Liver (tissue), 9 donors: ENCODE data around the gene CHIC2. TPM values are rescaled to one million over a fixed set of nuclear protein-coding genes. Genes with fewer than 3 reads are reported as not detected.

Source experiments
- DNase-seq: peaks from one replicate; pipeline ENCODE4 v3.0.0-alpha.2; 2017; ENCODE audit warnings: low spot score
- H3K27ac ChIP-seq, 2 donors: one replicate each; pipeline ENCODE4 v1.7.0; 2013; ENCODE audit warnings: inconsistent platforms in 2 of 2, low read length in 2 of 2, control low read depth in 1 of 2, low read depth in 1 of 2, mild to moderate bottlenecking in 1 of 2
- H3K27me3 ChIP-seq, 4 donors: one replicate each; pipeline versions ENCODE4 v1.6.1 to v1.7.0; 2013; ENCODE audit warnings: low read length in 3 of 4, inconsistent platforms in 1 of 4, mild to moderate bottlenecking in 1 of 4, moderate library complexity in 1 of 4; ENCODE audit not compliant: control insufficient read depth in 4 of 4, insufficient read depth in 4 of 4
- H3K36me3 ChIP-seq, 4 donors: one replicate each; pipeline versions ENCODE4 v1.6.1 to v1.7.0; 2013; ENCODE audit warnings: low read length in 3 of 4, mild to moderate bottlenecking in 3 of 4, low read depth in 1 of 4, moderate library complexity in 1 of 4; ENCODE audit not compliant: control insufficient read depth in 4 of 4, insufficient read depth in 3 of 4
- H3K4me1 ChIP-seq, 4 donors: one replicate each; pipeline versions ENCODE4 v1.6.1 to v1.7.0; 2013; ENCODE audit warnings: low read length in 3 of 4, mild to moderate bottlenecking in 3 of 4, moderate library complexity in 1 of 4; ENCODE audit not compliant: control insufficient read depth in 4 of 4, insufficient read depth in 4 of 4
- H3K4me3 ChIP-seq, 3 donors: one replicate each; pipeline versions ENCODE4 v1.6.1 to v1.7.0; 2013; ENCODE audit warnings: low read length in 3 of 3, control low read depth in 1 of 3, low read depth in 1 of 3, mild to moderate bottlenecking in 1 of 3
- H3K9ac ChIP-seq, 2 donors: one replicate each; pipeline ENCODE4 v1.7.0; 2013; ENCODE audit warnings: low read length in 2 of 2, mild to moderate bottlenecking in 2 of 2, moderate library complexity in 2 of 2, control low read depth in 1 of 2, low read depth in 1 of 2
- H3K9me3 ChIP-seq, 4 donors: one replicate each; pipeline versions ENCODE4 v1.6.1 to v1.7.0; 2013; ENCODE audit warnings: low read length in 3 of 4; ENCODE audit not compliant: control insufficient read depth in 4 of 4
- ATF3 ChIP-seq: IDR thresholded peaks from 2 replicates; pipeline ENCODE4 v1.6.1; 2016; ENCODE audit warnings: antibody characterized with exemption
- CTCF ChIP-seq: fragments of 150-350 bp; IDR thresholded peaks from 2 replicates; pipeline ENCODE4 v1.5.1; 2017; ENCODE audit warnings: improper control_type of control experiment, low read depth, low read length; ENCODE audit not compliant: missing input control
- EGR1 ChIP-seq, 2 donors: IDR thresholded peaks; 2 replicates each; pipeline ENCODE4 v1.6.1; 2016 to 2018; ENCODE audit warnings: antibody characterized with exemption in 2 of 2, low read depth in 2 of 2
- FOXA1 ChIP-seq: IDR thresholded peaks from 2 replicates; pipeline ENCODE4 v1.6.1; 2016; ENCODE audit warnings: antibody characterized with exemption
- FOXA2 ChIP-seq: IDR thresholded peaks from 2 replicates; pipeline ENCODE4 v1.6.1; 2016; ENCODE audit warnings: antibody characterized with exemption
- GABPA ChIP-seq, 2 donors: IDR thresholded peaks in 1 of 2; conservative IDR thresholded peaks in 1 of 2; 2 replicates each; pipeline ENCODE4 v1.6.1; 2016; ENCODE audit warnings: antibody characterized with exemption in 2 of 2, mild to moderate bottlenecking in 1 of 2, moderate library complexity in 1 of 2
- HNF4A ChIP-seq, 2 donors: conservative IDR thresholded peaks; 2 replicates each; pipeline ENCODE4 v1.6.1; 2016; ENCODE audit warnings: antibody characterized with exemption in 2 of 2, mild to moderate bottlenecking in 2 of 2
- HNF4G ChIP-seq: IDR thresholded peaks from 2 replicates; pipeline ENCODE4 v1.6.1; 2016; ENCODE audit warnings: antibody characterized with exemption
- JUND ChIP-seq, 2 donors: IDR thresholded peaks; 2 replicates each; pipeline ENCODE4 v1.6.1; 2016; ENCODE audit warnings: antibody characterized with exemption in 2 of 2
- MAX ChIP-seq: IDR thresholded peaks from 2 replicates; pipeline ENCODE4 v1.6.1; 2016; ENCODE audit warnings: antibody characterized with exemption
- NR2F2 ChIP-seq: IDR thresholded peaks from 2 replicates; pipeline ENCODE4 v1.6.1; 2016; ENCODE audit warnings: antibody characterized with exemption
- RAD21 ChIP-seq, 2 donors: IDR thresholded peaks; 2 replicates each; pipeline ENCODE4 v1.6.1; 2016; ENCODE audit warnings: antibody characterized with exemption in 2 of 2, mild to moderate bottlenecking in 2 of 2
- REST ChIP-seq: IDR thresholded peaks from 2 replicates; pipeline ENCODE4 v1.6.1; 2016; ENCODE audit warnings: antibody characterized with exemption, mild to moderate bottlenecking
- RXRA ChIP-seq, 2 donors: IDR thresholded peaks; 2 replicates each; pipeline ENCODE4 v1.6.1; 2017 to 2018; ENCODE audit warnings: antibody characterized with exemption in 2 of 2, mild to moderate bottlenecking in 1 of 2
- SP1 ChIP-seq: IDR thresholded peaks from 2 replicates; pipeline ENCODE4 v1.6.1; 2018; ENCODE audit warnings: antibody characterized with exemption, mild to moderate bottlenecking
- TAF1 ChIP-seq: conservative IDR thresholded peaks from 2 replicates; pipeline ENCODE4 v1.6.1; 2016; ENCODE audit warnings: antibody characterized with exemption, mild to moderate bottlenecking
- YY1 ChIP-seq: IDR thresholded peaks from 2 replicates; pipeline ENCODE4 v1.6.1; 2016; ENCODE audit warnings: antibody characterized with exemption, mild to moderate bottlenecking
- ZBTB33 ChIP-seq: IDR thresholded peaks from 2 replicates; pipeline ENCODE4 v1.6.1; 2016; ENCODE audit warnings: antibody characterized with exemption
- WGBS: extraction: QIAGEN DNeasy Blood & Tissue Kit; methylation state at CpG from one replicate; pipeline ENCODE4 v1.1.7; 2013; 5-methylcytosine and 5-hydroxymethylcytosine counted together
- polyA plus RNA-seq, 2 donors: library from polyadenylated mRNA; stranded (reverse) in 1 of 2; unstranded in 1 of 2; fragments of 200-250 nt in 1 of 2; fragments of >200 nt in 1 of 2; fragmentation: Nextera tagmentation in 1 of 2; extraction: Ambion mirVana in 1 of 2; gene quantifications; one replicate each; pipeline versions ENCODE4 v1.2.1 to v1.2.3, GENCODE V29; 2013 to 2015
- total RNA-seq, 2 donors: library from RNA; depleted of rRNA; stranded (reverse); fragments of >200 nt; gene quantifications; one replicate each; pipeline ENCODE4 v1.2.3, GENCODE V29; 2014
- donor health status: healthy.
- donor health status: healthy.
- donor health status: healthy.
- donor health status: healthy.
- donor health status: healthy.

CHIC2 gene
- total and polyA plus RNA-seq, 4 donors = 9.3 to 26.2 (median 18.4) TPM

GRCh38 chr4:54056360-54056759 lies 8.0 kb downstream of the CHIC2 start:
- Histone ChIP-seq H3K4me3 (no peak overlapping the region), H3K9me3 (no peaks in the 10 kb centered on the region), H3K27me3 (no peaks in the 10 kb centered on the region), H3K4me1 (peaks cover 8 to 71% (median 47%) of the 10 kb centered on the region in 4 donors), H3K36me3 (no peaks in the 10 kb centered on the region), H3K27ac (no peak overlapping the region), H3K9ac (no peak overlapping the region)
- TF ChIP-seq FOXA1 (no peak), MAX (no peak), HNF4G (no peak), RXRA (IDR thresholded peaks at IDR 0.05) (no peak), ATF3 (no peak), YY1 (no peak), TAF1 (no peak), RAD21 (IDR thresholded peaks at IDR 0.05) (no peak), ZBTB33 (no peak), REST (no peak), EGR1 (IDR thresholded peaks at IDR 0.05; ENCODE audit: low read depth in 2 of 2) (no peak), HNF4A (conservative IDR thresholded peaks at IDR 0.05) (no peak), SP1 (no peak), NR2F2 (no peak), FOXA2 (no peak), JUND (IDR thresholded peaks at IDR 0.05) (no peak), GABPA (IDR thresholded peaks at IDR 0.05 in 1 of 2, conservative IDR thresholded peaks at IDR 0.05 in 1 of 2) (no peak), CTCF (no peak)
- DNase-seq = no peak

GRCh38 chr4:54055494-54055893 lies 8.9 kb downstream of the CHIC2 start:
- Histone ChIP-seq H3K4me1 (peaks cover 8 to 70% (median 46%) of the 10 kb centered on the region in 4 donors), H3K27me3 (no peaks in the 10 kb centered on the region)

More at GRCh38 chr4:54055494-54055893, 8.9 kb downstream of the CHIC2 start:
- H3K9me3 ChIP-seq = no peaks in the 10 kb centered on the region
- TF ChIP-seq HNF4A (conservative IDR thresholded peaks at IDR 0.05) (peak; percentile 64 to 67), RAD21 (IDR thresholded peaks at IDR 0.05) (no peak)
- H3K4me3 ChIP-seq = no peak overlapping the region
- no peaks in the 10 kb centered on the region for H3K36me3 ChIP-seq
- H3K9ac ChIP-seq = no peak overlapping the region
- 86% methylated on average over 1 of the region's 1 CpG for WGBS
- no peak for DNase-seq
- H3K27ac ChIP-seq = peak overlapping the region in 1 of 2 donors; percentile 18
